PC-9 (cell line): ENCODE data around the gene ATP11C. TPM values are rescaled to one million over a fixed set of nuclear protein-coding genes. Genes with fewer than 3 reads are reported as not detected.

Experiments
- BruUV-seq: library from RNA; stranded (reverse); fragments of 400-500 nt; replicated peaks from 2 replicates; lab custom pipeline; 2021; lab: Mats Ljungman, UMichigan
- CTCF ChIA-PET: fragments of 300-600 bp; sonication (Branson Sonifier 250); formaldehyde crosslinking; loops from one replicate; lab custom pipeline; 2022; ENCODE audit warnings: antibody characterized with exemption; lab: Charles Lee
- POLR2A ChIA-PET: fragments of 300-600 bp; sonication (Branson Sonifier 250); formaldehyde crosslinking; loops from one replicate; lab custom pipeline; 2022; ENCODE audit warnings: antibody characterized with exemption; ENCODE audit not compliant: unreplicated experiment; lab: Charles Lee
- DNase-seq, 2 experiments: peaks; one replicate each; pipeline versions ENCODE4 v3.0.0 to v3.0.0-alpha.2; 2015 to 2022; ENCODE audit warnings: mixed read lengths in 1 of 2
- H2AFZ ChIP-seq: fragments of 200-600 bp; sonication (generic); 2 replicates; pipeline ENCODE4 v1.8.1; 2017; ENCODE audit warnings: antibody characterized with exemption
- H3F3A ChIP-seq: fragments of 200-600 bp; sonication (generic); 2 replicates; pipeline ENCODE4 v1.8.1; 2017; ENCODE audit warnings: antibody characterized with exemption, mild to moderate bottlenecking, low read depth; ENCODE audit not compliant: insufficient read depth
- H3K27ac ChIP-seq: fragments of 200-600 bp; sonication (generic); 2 replicates; pipeline ENCODE4 v1.6.1; 2016; ENCODE audit warnings: mixed run types
- H3K27me3 ChIP-seq: fragments of 200-600 bp; sonication (generic); 2 replicates; pipeline ENCODE4 v1.6.1; 2016; ENCODE audit warnings: low read depth, mixed run types; ENCODE audit not compliant: insufficient read depth
- H3K36me3 ChIP-seq: fragments of 200-600 bp; sonication (generic); 2 replicates; pipeline ENCODE4 v1.6.1; 2016; ENCODE audit warnings: low read depth, mixed run types
- H3K4me1 ChIP-seq: fragments of 200-600 bp; sonication (generic); replicated peaks from 2 replicates; pipeline ENCODE4 v1.6.1; 2016; ENCODE audit warnings: mixed run types; ENCODE audit not compliant: insufficient read depth
- H3K4me2 ChIP-seq: fragments of 200-600 bp; sonication (generic); 2 replicates; pipeline ENCODE4 v1.6.1; 2017; ENCODE audit warnings: mixed run types
- H3K4me3 ChIP-seq: fragments of 200-600 bp; sonication (generic); 2 replicates; pipeline ENCODE4 v1.6.1; 2016; ENCODE audit warnings: mixed run types
- H3K79me2 ChIP-seq: fragments of 200-600 bp; sonication (generic); 2 replicates; pipeline ENCODE4 v1.6.1; 2017; ENCODE audit warnings: low read depth, mixed run types
- H3K9me2 ChIP-seq: fragments of 200-600 bp; sonication (generic); 2 replicates; pipeline ENCODE4 v1.8.1; 2017; ENCODE audit warnings: mild to moderate bottlenecking; ENCODE audit not compliant: insufficient read depth
- H3K9me3 ChIP-seq: fragments of 200-600 bp; sonication (generic); 2 replicates; pipeline ENCODE4 v1.8.1; 2016; ENCODE audit warnings: low read depth; ENCODE audit not compliant: insufficient read depth
- H4K20me1 ChIP-seq: fragments of 200-600 bp; sonication (generic); 2 replicates; pipeline ENCODE4 v1.8.1; 2017; ENCODE audit not compliant: insufficient read depth
- EZH2 ChIP-seq: fragments of 200-600 bp; sonication (generic); IDR thresholded peaks from 2 replicates; pipeline ENCODE4 v1.8.0; 2017; ENCODE audit warnings: antibody characterized with exemption, low read depth
- intact Hi-C: fragments of 100-400 bp; cut with micrococcal nuclease; formaldehyde crosslinking; loops from one replicate; pipeline ENCODE4 v1.10.0; 2022; ENCODE audit not compliant: unreplicated experiment
- total RNA-seq: library from RNA; stranded (reverse); gene quantifications from 2 replicates; pipeline ENCODE4 v1.2.3, GENCODE V29; 2021
- TF ChIP-seq, protein P1 (sequence below): fragments of 200-600 bp; sonication (generic); conservative IDR thresholded peaks from 2 replicates; pipeline ENCODE4 v1.6.1; 2017; ENCODE audit warnings: mixed run types, antibody characterized with exemption, mild to moderate bottlenecking, moderate library complexity

Gene ATP11C
- total RNA-seq, 1 experiment from 2014 or later: 13.0 TPM

DNA sequence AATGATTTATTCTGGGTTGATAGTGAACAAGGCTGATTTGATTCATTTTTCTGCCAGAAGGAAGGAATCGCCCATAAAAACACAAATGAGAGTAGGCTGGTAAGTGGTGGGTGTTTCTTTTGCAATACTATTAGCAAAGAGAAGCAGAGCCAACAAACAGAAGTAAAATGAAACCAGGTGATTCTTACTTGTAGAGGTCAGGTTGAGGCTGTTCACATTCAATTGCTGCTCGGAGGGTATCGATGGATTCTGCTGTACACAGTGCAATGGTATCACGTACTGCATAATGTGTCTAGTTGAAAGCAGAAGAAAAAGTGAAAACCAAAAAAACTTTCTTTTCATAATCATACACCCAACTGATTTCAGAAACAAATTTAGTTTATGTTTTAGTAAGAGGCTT is 130.8 kb downstream of the ATP11C start:
- no TSS peak for BruUV-seq
- Histone ChIP-seq H3F3A (no peaks in the 10 kb centered on the region), H3K4me3 (no peak overlapping the region), H2AFZ (no peak overlapping the region), H3K79me2 (no peaks in the 10 kb centered on the region), H4K20me1 (no peaks in the 10 kb centered on the region), H3K27ac (no peak overlapping the region), H3K27me3 (no peaks in the 10 kb centered on the region), H3K9me3 (no peaks in the 10 kb centered on the region), H3K9me2 (no peaks in the 10 kb centered on the region), H3K4me2 (no peak overlapping the region), H3K36me3 (no peaks in the 10 kb centered on the region), H3K4me1 (no peaks in the 10 kb centered on the region; the same call in 1 of the 2 replicates)
- POLR2A ChIA-PET: no interaction called here
- TF ChIP-seq EZH2: no peak
- TF ChIP-seq, protein P1, sequence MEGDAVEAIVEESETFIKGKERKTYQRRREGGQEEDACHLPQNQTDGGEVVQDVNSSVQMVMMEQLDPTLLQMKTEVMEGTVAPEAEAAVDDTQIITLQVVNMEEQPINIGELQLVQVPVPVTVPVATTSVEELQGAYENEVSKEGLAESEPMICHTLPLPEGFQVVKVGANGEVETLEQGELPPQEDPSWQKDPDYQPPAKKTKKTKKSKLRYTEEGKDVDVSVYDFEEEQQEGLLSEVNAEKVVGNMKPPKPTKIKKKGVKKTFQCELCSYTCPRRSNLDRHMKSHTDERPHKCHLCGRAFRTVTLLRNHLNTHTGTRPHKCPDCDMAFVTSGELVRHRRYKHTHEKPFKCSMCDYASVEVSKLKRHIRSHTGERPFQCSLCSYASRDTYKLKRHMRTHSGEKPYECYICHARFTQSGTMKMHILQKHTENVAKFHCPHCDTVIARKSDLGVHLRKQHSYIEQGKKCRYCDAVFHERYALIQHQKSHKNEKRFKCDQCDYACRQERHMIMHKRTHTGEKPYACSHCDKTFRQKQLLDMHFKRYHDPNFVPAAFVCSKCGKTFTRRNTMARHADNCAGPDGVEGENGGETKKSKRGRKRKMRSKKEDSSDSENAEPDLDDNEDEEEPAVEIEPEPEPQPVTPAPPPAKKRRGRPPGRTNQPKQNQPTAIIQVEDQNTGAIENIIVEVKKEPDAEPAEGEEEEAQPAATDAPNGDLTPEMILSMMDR: no peak
- intact Hi-C loops: no loop called here
- no peak for DNase-seq
- CTCF ChIA-PET: no interaction called here

DNA sequence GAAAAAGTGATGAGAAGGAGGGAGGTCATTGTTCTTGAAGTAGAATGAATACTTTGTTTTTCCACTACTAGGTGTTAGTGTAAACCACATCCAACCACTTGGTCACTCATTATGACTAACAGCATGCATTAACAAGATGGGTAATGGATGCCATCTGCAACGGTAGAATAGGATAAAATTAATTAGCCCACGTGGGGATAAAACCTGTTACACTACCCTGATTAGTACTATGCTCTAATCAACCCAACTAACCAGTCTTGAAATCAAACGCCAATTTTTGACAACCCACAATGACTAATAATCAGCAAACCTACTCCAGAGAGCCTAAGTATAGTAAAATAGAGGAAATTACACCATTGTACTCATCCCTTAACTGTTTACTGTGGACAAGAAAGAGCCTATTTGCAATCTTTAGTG is 131.4 kb downstream of the ATP11C start:
- CTCF ChIA-PET: no interaction called here
- BruUV-seq: no TSS peak

DNA sequence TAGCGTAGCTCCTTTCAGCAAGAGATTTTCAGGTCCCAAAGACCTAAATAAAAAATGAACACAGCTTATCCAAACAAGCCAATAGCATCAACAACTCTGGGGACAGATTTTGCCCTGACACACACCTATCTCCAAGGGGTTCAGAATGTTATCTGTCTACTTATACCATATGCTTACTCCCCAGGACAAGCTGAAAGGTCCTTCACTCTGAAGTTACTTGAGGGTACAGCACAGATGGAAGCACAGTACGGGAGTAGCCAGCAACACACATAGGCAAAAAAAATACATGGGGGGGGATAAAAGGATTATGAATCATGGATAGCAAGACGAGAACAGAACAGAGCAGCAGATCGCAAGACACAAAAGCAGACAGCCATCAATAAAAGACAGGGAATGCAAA is 134.2 kb downstream of the ATP11C start:
- ChIA-PET POLR2A (no interaction called here), CTCF (no interaction called here)
- H3K4me2 ChIP-seq: no peak overlapping the region
- intact Hi-C loops: no loop called here
- H3K9me3 ChIP-seq: no peaks in the 10 kb centered on the region
- BruUV-seq: no TSS peak
- DNase-seq: no peak
- no peaks in the 10 kb centered on the region for H3K36me3 ChIP-seq
- H3K27me3 ChIP-seq: no peaks in the 10 kb centered on the region
- TF ChIP-seq, protein P1: no peak
- TF ChIP-seq EZH2: no peak
- H3K4me1 ChIP-seq: no peaks in the 10 kb centered on the region; the same call in 1 of the 2 replicates
- no peaks in the 10 kb centered on the region for H4K20me1 ChIP-seq
- no peaks in the 10 kb centered on the region for H3K79me2 ChIP-seq
- H3K9me2 ChIP-seq: no peaks in the 10 kb centered on the region
- H3K27ac ChIP-seq: no peak overlapping the region
- no peaks in the 10 kb centered on the region for H3F3A ChIP-seq
- H2AFZ ChIP-seq: no peak overlapping the region
- H3K4me3 ChIP-seq: no peak overlapping the region

More for the DNA sequence above, 131.4 kb downstream of the ATP11C start:
- Histone ChIP-seq H3K36me3 (no peaks in the 10 kb centered on the region), H3K27ac (no peak overlapping the region), H3K4me2 (no peak overlapping the region), H2AFZ (no peak overlapping the region), H3K9me2 (no peaks in the 10 kb centered on the region), H4K20me1 (no peaks in the 10 kb centered on the region), H3K4me1 (no peaks in the 10 kb centered on the region; the same call in 1 of the 2 replicates), H3F3A (no peaks in the 10 kb centered on the region), H3K27me3 (no peaks in the 10 kb centered on the region), H3K4me3 (no peak overlapping the region), H3K79me2 (no peaks in the 10 kb centered on the region), H3K9me3 (no peaks in the 10 kb centered on the region)
- no peak for TF ChIP-seq EZH2
- TF ChIP-seq, protein P1: no peak
- DNase-seq: no peak
- intact Hi-C loops: no loop called here
- POLR2A ChIA-PET: no interaction called here
